Astrocyte of the cerebellum (primary cell): ENCODE data around the gene BMPR2.
"Not testable (repeated sequence)": the region's sequence is repeated elsewhere in the genome, so short reads cannot be mapped to it uniquely, and the experiment has no call there.

ENCODE experiments used
- DNase-seq: peaks from one replicate; pipeline ENCODE4 v3.0.0-alpha.2; 2011; ENCODE audit warnings: low read depth
- H3K4me3 ChIP-seq: 2 replicates; pipeline ENCODE4 v1.5.1; 2011; ENCODE audit warnings: mild to moderate bottlenecking, low read depth, low read length, moderate library complexity
- CTCF ChIP-seq: IDR thresholded peaks from 2 replicates; pipeline ENCODE4 v1.5.1; 2012; ENCODE audit warnings: low read length, low read depth, moderate library complexity, mild to moderate bottlenecking; ENCODE audit errors: missing control alignments
- in situ Hi-C: cut with HindIII; loops from 2 replicates; pipeline ENCODE4 v1.10.0; 2017; ENCODE audit warnings: low sequenced_read_pairs

The BMPR2 gene

DNA sequence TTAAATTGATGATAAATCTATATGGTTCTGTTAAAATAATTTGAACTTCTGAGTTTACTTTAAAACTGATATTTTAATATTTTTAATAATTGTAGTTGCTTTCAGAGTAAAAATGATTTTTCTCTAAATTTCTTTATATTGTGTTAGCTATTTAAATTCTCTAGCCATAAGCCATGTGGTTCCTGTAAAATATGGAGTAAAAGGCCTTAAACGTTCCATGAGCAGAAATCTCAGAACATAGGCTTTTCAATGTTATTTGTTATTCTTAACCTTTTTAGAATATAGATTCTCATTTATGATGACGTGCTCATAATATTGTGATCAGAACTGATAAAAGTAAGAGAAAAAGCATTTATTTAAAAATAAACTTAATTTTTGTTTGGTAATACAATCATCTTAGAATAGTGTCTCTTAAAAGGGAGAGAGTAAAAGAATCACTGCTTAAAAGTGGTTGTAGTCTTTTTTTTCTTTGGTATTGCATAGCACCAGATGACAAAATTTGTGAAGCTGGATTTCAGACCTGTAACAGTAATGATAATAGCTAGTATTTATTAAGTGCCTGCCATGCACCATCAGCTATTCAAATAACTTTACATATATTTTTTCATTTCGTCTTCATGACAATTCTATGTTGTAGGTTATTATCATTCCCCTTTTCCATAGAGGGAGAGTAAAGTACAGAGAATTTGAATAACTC is 2.7 kb downstream of the BMPR2 start:
- in situ Hi-C loops = no loop called here
- no peak for DNase-seq
- peak overlapping the region; percentile 98 for H3K4me3 ChIP-seq
- no peak for TF ChIP-seq CTCF

DNA sequence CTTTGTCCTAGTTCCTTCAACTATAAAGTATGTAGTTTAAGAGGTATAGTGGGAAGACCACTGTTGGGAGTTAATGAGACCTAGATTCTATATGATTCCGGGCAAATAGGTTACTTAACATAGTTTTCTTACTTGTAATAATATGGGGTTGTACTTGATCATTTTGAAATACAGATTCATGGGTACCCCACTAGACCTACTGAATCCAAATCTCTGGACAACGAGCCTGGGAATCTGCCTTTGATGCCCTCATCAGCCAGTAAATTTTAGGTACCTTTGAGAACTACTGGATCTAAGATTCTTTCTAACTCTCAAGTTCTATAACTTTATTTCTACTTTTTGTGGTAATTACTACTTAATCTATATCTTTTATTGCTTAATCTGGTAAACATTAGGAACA is 6.6 kb downstream of the BMPR2 start:
- no peak overlapping the region for H3K4me3 ChIP-seq
- in situ Hi-C loops = no loop called here
- DNase-seq = no peak
- no peak for TF ChIP-seq CTCF

DNA sequence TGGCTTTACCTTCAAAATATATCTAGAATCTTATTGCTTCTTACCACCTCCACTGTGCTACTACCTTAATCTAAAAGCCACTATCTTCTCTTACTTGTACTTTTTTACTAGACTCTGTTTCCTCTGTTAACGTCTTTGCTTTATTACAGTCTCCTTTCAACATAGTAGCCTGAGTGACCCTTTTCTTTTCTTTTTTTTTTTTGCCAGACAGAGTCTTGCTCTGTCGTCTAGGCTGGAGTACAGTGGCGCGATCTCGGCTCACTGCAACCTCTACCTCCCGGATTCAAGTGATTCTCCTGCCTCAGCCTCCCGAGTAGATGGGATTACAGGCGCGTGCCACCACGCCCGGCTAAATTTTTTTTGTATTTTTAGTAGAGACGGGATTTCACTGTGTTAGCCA is 10.4 kb downstream of the BMPR2 start:
- in situ Hi-C loops, H3K4me3 ChIP-seq, DNase-seq: not testable (repeated sequence)

- in situ Hi-C loops = no loop called here
- DNase-seq = no peak
- no peak overlapping the region for H3K4me3 ChIP-seq
- no peak for TF ChIP-seq CTCF
Measured at GRCh38 chr2:202387608-202388342, 11.6 kb downstream of the BMPR2 start.

GRCh38 chr2:202400941-202401340 is 24.8 kb downstream of the BMPR2 start:
- DNase-seq = no peak
- no peak for TF ChIP-seq CTCF
- H3K4me3 ChIP-seq = no peak overlapping the region
- in situ Hi-C loops = no loop called here

- in situ Hi-C loops = no loop called here
- DNase-seq = no peak
- no peak overlapping the region for H3K4me3 ChIP-seq
- no peak for TF ChIP-seq CTCF
Measured at GRCh38 chr2:202405798-202406197, 29.7 kb downstream of the BMPR2 start.

DNA sequence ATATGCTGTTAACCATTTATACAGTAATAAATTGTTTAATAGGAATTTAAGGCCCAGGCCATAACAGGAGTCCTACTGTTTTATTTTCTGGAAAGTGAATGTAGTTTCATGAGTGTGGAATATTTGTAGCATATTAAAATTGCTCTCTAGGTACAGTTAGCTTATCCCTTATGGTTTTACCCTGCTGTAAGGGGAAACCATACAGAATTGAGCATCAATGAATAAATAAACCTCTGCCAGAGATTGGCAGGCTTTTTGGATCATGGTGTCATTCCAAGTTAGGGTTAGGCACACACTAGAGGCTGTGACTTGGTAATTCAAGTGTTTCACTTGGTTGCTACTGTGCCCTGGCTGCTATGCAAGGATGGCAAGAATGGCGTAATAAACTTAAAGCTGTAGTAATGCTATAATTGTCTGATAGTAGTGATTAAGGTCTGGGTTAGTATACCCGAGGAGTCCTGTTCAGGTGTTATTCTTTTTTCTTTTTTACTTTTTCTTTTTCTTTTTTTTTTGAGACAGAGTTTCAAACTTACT is 30.4 kb downstream of the BMPR2 start:
- no peak for DNase-seq
- in situ Hi-C loops = no loop called here
- TF ChIP-seq CTCF = no peak
- H3K4me3 ChIP-seq = no peak overlapping the region
